NCI-H1092 (cell line): ENCODE measurements around the gene KLHL26.

Source experiments
- DNase-seq: peaks from one replicate; lab custom pipeline; 2025; lab: John Stamatoyannopoulos, UW

KLHL26 gene

DNA sequence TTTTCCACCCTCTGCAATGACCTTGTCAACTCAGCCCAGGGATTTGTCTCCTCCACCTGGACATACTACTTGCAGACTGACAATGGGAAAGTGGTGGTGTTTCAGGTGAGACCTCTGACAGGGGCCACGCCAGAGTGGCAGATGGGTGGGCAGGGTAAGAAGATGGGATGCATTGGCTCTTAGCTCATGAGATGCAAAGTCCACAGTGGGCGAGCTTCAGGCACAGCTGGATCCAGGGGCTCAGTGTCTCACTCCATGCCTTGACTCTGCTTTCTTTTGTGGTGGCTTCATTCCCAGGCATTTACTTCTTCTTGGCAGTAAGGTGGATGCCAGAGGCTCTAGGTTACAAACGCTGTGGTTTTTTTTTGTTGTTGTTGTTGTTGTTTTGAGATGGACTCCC is 20.8 kb upstream of the KLHL26 start:
- DNase-seq: no peak

DNA sequence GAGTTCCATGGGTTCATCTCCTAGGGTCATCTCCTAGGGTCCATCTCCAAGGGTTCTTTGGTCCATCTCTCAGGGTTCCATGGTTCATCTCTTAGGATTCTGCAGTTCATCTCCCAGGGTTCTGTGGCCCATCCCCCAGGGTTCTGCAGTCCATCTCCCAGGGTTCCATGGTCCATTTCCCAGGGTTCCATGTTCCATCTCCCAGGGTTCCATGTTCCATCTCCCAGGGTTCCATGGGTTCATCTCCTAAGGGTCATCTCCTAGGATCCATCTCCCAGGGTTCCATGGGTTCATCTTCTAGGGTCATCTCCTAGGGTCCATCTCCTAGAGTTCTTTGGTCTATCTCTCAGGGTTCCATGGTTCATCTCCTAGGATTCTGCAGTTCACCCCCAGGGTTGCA is 19.3 kb upstream of the KLHL26 start:
- no peak for DNase-seq

GRCh38 chr19:18618236-18618635 is 18.6 kb upstream of the KLHL26 start:
- DNase-seq: no peak

- DNase-seq: no peak
Measured at GRCh38 chr19:18620311-18620710, 16.5 kb upstream of the KLHL26 start.

GRCh38 chr19:18620902-18621301 is 15.9 kb upstream of the KLHL26 start:
- no peak for DNase-seq

- DNase-seq: no peak
Measured at GRCh38 chr19:18626906-18627305, 9.9 kb upstream of the KLHL26 start.

DNA sequence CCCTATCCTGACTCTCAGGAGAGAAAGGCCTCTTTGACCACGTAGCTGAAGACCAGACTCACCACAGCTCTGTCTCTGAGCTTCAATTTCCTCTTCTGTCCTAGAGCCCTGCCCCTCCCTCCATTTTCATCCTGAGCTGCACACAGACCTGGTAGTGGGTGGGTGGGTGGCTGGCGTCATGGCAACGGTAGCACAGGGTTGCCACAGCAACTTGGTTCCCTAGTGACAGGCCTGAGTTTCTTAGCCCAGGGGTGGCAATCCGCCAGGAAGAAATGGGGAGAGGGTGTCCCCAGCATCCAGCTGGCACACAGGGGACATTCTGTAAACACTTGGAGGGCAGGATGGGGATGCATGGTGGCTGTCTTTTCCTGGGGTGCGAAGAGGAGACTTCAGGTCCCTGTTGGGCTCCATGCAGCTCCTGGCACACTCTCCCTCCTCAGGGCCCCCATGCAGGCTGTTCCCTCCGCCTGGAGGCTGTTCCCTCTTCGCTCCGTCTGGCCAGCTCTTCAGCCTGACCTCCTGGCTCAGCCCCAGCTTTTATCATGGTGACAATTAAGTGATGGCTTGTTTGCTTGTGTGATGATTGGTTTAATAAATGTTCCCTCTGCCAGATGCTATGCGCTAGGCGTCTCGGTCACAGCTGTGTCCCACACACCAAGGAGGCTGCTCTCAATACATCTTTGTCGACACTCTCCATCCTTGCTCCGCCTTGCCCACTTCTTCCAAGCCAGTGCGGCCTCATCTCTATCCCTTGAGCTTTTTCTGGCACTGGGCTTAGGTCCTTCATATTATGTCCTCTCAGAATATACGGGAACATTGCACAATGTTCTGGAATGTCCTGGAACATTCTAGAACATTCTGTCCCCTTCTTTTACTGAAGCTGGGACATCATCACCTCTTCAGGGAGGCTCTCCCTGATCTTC is 7.4 kb upstream of the KLHL26 start:
- no peak for DNase-seq

DNA sequence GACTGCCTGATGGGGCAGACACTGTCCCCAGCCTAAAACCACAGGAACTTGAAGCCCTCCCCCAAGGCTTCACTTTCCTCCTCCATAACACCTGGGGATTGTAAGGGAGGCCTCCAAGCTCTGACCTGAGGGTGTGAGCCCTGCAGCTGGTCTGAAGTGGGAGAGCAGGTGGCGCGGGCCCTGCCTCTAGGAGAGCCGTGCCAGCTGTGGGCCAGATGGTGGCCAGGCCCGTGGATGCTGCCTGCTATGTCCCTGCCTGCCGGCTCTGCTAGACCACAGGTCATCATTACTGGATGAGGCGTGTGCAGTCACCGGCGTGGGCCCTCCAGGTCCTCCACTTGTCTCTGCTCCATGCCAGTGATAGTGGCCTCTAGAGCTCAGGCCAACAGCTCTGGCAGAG is 3.5 kb upstream of the KLHL26 start:
- no peak for DNase-seq

- no peak for DNase-seq
Measured at GRCh38 chr19:18634612-18635297, 2.1 kb upstream of the KLHL26 start.

- DNase-seq: no peak
Measured at GRCh38 chr19:18635831-18636182, 1.0 kb upstream of the KLHL26 start.

DNA sequence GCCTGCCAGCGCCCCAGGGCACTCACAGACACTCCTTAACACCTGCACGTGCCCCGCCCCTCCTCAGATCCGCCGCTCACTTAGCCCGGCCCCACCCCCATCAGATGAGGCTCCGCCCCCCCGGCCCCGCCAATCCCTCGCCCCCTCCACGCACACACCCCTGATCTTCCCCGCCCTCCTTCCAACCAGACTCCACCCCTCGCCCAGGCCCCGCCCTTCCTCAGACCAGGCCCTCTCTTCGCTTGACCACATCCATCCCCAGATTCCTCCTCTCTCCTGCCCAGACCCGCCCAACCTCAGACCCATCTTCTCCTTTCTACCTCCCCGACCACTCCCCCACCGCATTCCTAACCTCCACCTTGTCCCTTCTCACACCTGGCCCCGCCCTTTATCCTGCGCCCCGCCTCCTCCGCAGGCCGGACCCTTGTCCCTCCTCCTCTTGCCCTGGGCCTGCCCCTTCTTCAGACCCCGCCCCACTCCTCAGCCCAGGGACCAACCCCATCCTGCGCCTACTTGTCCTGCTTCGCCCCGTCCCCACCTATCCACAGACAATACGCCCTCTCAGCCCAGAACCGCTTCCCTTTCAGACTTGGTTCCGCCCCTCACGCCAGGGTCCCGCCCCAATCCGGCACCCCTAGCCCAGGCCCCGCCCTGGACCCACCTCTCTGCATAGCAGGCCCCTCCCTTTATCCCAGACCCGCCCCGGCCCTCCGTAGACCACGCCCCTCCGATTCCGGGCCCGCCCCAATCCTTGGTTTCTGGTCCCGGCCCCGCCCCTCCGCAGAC is 452 bp upstream of the KLHL26 start:
- DNase-seq: peak; percentile 92

GRCh38 chr19:18637673-18638630 is 1.1 kb downstream of the KLHL26 start:
- no peak for DNase-seq

- no peak for DNase-seq
Measured at GRCh38 chr19:18639706-18640243, 2.9 kb downstream of the KLHL26 start.

DNA sequence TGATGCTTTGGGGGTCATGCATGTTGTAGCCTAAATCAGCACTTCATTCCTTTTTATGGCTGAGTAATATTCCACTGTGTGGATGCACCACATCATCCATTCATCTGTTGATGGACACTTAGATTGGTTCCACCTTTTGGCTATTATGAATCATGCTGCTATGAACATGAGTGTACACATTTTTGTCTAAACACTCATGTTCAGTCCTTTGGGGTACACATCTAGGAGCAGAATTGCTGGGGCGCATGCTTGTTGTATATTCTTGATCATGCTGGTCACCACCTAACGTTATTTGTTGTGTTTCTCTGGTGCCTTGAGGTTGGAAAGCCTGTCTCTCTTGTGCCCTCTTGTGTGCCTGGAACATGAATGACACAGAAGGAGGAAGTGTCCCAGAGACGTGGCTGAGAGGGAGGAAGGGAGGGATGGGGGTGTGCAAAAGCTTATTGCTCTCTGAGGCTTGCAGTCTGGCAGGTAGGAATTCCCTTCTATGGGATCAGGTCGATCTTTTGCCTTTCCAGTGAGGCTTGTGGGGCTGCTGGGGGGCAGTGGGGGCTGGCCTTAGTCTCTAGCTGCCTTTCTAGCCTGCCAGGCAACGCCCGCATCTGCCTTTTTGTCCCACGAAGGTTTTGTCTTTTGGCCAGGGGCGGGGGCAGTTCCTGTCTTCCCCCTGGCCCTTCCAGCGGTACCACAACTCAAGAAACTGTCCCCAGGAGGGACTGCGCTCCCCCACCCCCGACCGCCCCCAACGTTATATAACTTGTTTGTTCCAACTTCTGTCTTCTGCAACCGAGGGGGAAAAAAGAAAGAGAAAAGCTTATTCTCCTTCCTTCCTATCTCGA is 7.6 kb downstream of the KLHL26 start:
- DNase-seq: no peak

DNA sequence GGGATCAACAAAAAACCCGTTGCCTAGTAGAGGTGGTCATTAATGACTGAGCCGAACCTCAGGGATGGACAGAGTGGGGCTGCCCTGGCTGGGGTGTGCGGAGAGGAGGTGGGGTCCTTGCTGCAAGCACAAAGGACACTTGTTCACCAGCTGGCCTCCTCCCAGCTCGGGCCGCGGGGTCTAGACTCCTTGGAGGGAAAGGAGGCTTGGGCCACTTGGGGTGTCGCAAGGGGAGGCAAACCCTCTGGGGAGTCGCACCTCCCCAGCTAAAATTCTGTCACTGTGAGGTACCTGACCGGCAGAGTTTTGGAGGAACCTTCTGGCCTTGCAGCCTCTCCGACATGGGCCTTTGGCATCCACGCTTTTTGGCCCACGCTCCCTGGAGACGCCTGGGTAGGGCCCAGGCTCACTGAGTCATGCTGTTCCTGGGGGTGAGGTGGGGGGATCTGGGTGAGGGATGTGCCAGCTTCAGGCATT is 8.2 kb downstream of the KLHL26 start:
- DNase-seq: no peak

DNA sequence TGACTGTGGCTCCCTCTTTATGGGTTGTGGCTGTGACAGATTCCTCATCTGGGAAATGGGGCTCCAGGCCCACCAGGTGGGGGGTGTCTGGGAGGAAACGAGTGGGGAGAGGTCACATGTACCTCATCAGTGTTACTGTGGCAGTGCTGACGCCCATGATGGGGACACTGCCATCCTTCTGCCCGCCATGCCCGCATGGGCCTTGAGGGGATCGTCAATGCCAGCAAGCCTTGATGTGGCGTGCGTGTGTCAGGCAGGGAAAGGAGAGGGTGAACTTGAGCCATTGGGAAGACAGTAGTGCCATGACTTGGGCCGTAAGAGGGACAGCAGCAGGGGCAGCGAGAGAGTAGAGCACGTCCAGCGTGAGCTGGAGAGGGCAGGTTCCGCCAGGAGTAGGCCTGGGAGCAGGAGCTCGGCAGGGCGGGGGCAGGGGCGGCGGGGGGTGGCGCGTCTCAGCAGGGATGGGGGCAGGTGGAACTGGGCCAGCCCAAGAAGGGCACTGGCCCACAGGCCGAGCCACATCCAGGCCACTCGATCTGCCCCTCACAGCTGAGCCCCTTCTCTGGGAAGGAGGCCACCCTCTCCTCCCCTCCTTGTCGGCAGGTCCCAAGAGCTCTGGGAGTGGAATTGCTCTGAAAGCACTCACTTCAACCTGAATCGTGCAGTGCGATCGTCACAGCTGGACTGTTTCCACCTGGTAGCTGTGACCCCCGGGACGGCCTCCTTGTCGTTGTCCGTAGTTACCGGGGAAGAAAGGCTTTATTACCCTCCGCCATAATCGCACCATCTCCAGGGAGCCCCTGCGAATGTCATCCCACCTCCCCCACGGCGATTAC is 9.9 kb downstream of the KLHL26 start:
- no peak for DNase-seq

DNA sequence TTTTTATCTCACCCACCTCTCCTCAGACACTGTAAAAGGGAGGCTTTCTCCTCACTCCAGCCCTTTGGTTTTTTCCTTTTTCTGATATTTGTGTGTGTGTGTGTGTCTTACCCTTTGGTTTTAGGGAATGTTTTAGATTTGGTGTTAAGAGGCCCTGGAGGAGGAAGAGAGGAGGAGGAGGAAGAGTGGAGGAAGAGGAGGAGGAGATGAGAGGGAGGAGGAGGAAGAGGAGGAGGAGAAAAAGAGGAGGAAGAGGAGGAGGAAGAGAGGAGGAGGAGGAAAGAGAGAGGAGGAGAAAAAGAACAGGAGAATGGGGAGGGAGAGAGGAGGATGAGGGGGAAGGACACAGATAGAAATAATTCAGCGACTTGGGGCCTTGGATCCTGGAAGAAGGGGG is 10.5 kb downstream of the KLHL26 start:
- DNase-seq: no peak

- DNase-seq: no peak
Measured at GRCh38 chr19:18647807-18648206, 11.0 kb downstream of the KLHL26 start.

GRCh38 chr19:18648973-18649315 is 12.1 kb downstream of the KLHL26 start:
- DNase-seq: no peak
